Activated CD4-positive, alpha-beta T cell treated with anti-CD3 and anti-CD28 coated beads for 24 hours (primary cell): Measurements from ENCODE around the gene TMEM61.
"Not testable (repeated sequence)": the region's sequence is repeated elsewhere in the genome, so short reads cannot be mapped to it uniquely, and the experiment has no call there.

Source experiments
- DNase-seq, 2 donors: peaks; one replicate each; pipeline ENCODE4 v3.0.0-alpha.2; 2020; ENCODE audit warnings: low read depth in 2 of 2

The TMEM61 gene

GRCh38 chr1:54980528-54981241, at the start of gene TMEM61:
TSS of gene TMEM61 (plus strand) at chr1:54980628. CDS start at chr1:54981066, 438 bp downstream.
- no peak for DNase-seq

- DNase-seq = no peak
These were observed 49.1 kb upstream of the TMEM61 start for GRCh38 chr1:54931275-54931840.

GRCh38 chr1:54934081-54934480, 46.3 kb upstream of the TMEM61 start:
- DNase-seq = not testable (repeated sequence)

- DNase-seq = no peak
These were observed 45.6 kb upstream of the TMEM61 start for GRCh38 chr1:54934869-54935268.

- DNase-seq = no peak
These were observed 43.6 kb upstream of the TMEM61 start for GRCh38 chr1:54936791-54937190.

GRCh38 chr1:54937469-54937868, 43.0 kb upstream of the TMEM61 start:
- DNase-seq = no peak

GRCh38 chr1:54938955-54939354, 41.5 kb upstream of the TMEM61 start:
- DNase-seq = not testable (repeated sequence)

- no peak for DNase-seq
These were observed 40.4 kb upstream of the TMEM61 start for GRCh38 chr1:54940042-54940441.

GRCh38 chr1:54942976-54943375, 37.5 kb upstream of the TMEM61 start:
- no peak for DNase-seq

GRCh38 chr1:54944610-54945392, 35.6 kb upstream of the TMEM61 start:
- peak; percentile 7 to 51 for DNase-seq

GRCh38 chr1:54945393-54945936, 35.0 kb upstream of the TMEM61 start:
- DNase-seq = no peak

GRCh38 chr1:54947540-54947939, 32.9 kb upstream of the TMEM61 start:
- DNase-seq = no peak

GRCh38 chr1:54949053-54949452, 31.4 kb upstream of the TMEM61 start:
- no peak for DNase-seq

- no peak for DNase-seq
These were observed 30.4 kb upstream of the TMEM61 start for GRCh38 chr1:54950006-54950368.

GRCh38 chr1:54950369-54951163, 29.9 kb upstream of the TMEM61 start:
- peak; percentile 27 to 43 for DNase-seq

- no peak for DNase-seq
These were observed 28.6 kb upstream of the TMEM61 start for GRCh38 chr1:54951810-54952226.

- DNase-seq = no peak
These were observed 27.3 kb upstream of the TMEM61 start for GRCh38 chr1:54952950-54953718.

- no peak for DNase-seq
These were observed 26.6 kb upstream of the TMEM61 start for GRCh38 chr1:54953846-54954245.

GRCh38 chr1:54955359-54955758, 25.1 kb upstream of the TMEM61 start:
- no peak for DNase-seq

- no peak for DNase-seq
These were observed 23.7 kb upstream of the TMEM61 start for GRCh38 chr1:54956726-54957125.

GRCh38 chr1:54959241-54959640, 21.2 kb upstream of the TMEM61 start:
- no peak for DNase-seq
